ENCODE data around the gene PIK3R2. TPM values are rescaled to one million over a fixed set of nuclear protein-coding genes. Genes with fewer than 3 reads are reported as not detected.

The PIK3R2 gene
- total RNA-seq, 4 donors from 2014 or later, result 12.2 to 38.1 (median 15.7) TPM

DNA sequence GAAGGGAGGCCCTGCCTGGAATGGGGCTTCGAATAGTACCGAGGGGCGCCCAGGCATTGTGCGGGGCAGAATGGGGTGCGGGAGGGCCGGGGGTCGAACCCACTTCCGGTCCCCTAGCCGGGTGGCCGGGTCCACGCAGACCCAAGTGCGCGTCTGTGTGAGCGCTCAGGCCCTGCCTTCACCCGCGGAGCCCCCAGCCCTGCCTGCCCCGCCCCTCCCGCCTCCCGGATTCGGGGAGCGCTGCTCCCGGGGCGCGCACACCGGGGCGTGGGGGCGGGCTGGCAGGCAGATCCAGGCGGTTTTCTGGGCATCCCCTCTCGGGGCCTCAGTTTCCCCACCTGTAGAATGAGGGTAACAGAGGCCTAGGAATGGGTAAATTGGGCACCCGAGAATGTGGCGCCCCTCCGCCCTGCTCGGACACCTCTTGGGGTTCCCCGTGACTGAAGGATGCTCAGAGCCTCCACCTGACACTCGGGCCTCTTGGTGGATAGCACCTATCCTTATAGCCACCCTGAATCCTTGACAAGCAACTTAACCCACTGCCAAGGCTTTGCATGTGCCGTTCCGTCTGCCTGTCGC is 682 bp downstream of the PIK3R2 start:
- Histone ChIP-seq H3K9me3 (no peaks in the 10 kb centered on the region), H3K27ac (peak overlapping the region; percentile 88 to 95 (median 92)), H3K4me1 (peaks cover 0 to 61% (median 37%) of the 10 kb centered on the region in 4 donors), H3K4me3 (peak overlapping the region; percentile 66 to 92 (median 76)), H3K36me3 (peaks cover 0 to 28% (median 0%) of the 10 kb centered on the region in 3 donors), H3K27me3 (no peaks in the 10 kb centered on the region)
- TF ChIP-seq, protein P1, sequence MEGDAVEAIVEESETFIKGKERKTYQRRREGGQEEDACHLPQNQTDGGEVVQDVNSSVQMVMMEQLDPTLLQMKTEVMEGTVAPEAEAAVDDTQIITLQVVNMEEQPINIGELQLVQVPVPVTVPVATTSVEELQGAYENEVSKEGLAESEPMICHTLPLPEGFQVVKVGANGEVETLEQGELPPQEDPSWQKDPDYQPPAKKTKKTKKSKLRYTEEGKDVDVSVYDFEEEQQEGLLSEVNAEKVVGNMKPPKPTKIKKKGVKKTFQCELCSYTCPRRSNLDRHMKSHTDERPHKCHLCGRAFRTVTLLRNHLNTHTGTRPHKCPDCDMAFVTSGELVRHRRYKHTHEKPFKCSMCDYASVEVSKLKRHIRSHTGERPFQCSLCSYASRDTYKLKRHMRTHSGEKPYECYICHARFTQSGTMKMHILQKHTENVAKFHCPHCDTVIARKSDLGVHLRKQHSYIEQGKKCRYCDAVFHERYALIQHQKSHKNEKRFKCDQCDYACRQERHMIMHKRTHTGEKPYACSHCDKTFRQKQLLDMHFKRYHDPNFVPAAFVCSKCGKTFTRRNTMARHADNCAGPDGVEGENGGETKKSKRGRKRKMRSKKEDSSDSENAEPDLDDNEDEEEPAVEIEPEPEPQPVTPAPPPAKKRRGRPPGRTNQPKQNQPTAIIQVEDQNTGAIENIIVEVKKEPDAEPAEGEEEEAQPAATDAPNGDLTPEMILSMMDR (IDR thresholded peaks at IDR 0.05), result no peak
- TF ChIP-seq EP300 (IDR thresholded peaks at IDR 0.05) (no peak), POLR2A (IDR thresholded peaks at IDR 0.05) (no peak)
- no peak for DNase-seq (ENCODE audit: low spot score in 2 of 2)
- 0 to 3% methylated on average over 18 to 27 of the region's 38 CpGs for WGBS, 2 donors

DNA sequence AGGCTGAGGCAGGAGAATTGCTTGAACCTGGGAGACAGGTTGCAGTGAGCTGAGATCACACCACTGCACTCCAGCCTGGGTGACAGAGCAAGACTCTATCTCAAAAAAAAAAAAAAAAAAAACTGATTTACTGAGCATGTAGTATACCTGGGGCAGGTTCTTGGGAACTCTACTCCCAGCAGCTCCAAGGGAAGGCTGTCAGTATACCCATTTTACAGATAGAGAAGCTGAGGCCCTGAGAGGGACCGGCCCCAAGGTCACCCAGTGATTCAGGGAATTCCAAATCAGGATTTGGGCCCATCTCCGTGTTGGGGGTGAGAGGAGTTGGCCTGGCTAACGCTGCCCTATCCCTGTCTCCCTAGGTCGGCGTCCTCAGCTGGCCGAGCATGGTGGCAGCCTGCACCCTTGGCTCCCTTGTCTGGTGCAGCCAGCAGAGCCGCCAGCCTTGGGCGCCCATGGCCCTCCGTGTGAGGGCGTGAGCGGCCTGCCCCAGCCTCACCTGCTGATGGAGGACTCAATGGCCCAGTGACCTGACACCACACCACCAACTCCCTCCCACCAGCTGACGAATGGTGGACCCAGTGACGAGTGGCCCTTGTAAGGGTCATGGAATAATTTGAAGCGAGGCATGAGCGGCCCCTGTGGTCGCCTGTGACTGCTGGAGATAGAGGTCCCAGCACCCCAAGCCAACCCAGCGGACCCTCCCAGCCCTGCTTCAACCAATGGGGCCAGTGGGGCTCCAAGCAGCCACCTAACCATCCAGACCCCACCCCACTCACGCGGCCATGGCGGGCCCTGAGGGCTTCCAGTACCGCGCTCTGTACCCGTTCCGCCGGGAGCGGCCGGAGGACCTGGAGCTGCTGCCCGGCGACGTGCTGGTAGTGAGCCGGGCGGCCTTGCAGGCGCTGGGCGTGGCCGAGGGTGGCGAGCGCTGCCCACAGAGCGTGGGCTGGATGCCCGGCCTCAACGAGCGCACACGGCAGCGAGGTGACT is 2.4 kb downstream of the PIK3R2 start:
- no peak for DNase-seq (ENCODE audit: low spot score in 2 of 2)
- H3K27me3 ChIP-seq, result no peaks in the 10 kb centered on the region
- H3K4me1 ChIP-seq, result peaks cover 0 to 58% (median 38%) of the 10 kb centered on the region in 4 donors
- no peaks in the 10 kb centered on the region for H3K9me3 ChIP-seq
- 94 to 95% methylated on average over 29 to 35 of the region's 43 CpGs for WGBS, 2 donors
- peaks cover 0 to 16% (median 0%) of the 10 kb centered on the region in 3 donors for H3K36me3 ChIP-seq
- no peak overlapping the region for H3K4me3 ChIP-seq
- TF ChIP-seq, protein P1 (IDR thresholded peaks at IDR 0.05), result no peak
- TF ChIP-seq POLR2A (IDR thresholded peaks at IDR 0.05), result no peak
- no peak for TF ChIP-seq EP300 (IDR thresholded peaks at IDR 0.05)
- H3K27ac ChIP-seq, result peak overlapping the region in 3 of 4 donors; percentile 56 to 90 (median 86)

DNA sequence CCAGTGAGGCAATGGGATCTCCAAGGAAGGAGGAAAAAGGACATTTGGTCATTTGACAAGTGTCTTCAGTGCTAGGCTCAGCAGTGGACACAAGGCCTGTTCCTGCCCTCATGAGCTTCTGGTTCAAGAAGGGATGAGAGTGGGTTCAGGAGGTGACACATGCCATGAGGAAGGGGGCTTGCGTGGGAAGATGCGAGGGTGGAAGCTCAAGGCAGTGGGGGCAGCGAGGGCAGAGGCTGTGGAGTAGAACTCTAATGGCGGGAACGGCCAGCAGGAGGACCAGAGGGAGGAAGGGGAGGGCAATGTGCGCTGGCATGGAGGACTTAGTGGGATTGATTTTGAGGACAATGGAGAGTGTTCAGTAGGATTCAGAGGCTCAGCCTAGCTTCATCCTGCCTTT is 3.3 kb downstream of the PIK3R2 start:
- Histone ChIP-seq H3K9me3 (no peaks in the 10 kb centered on the region), H3K4me3 (no peak overlapping the region), H3K4me1 (peaks cover 0 to 64% (median 45%) of the 10 kb centered on the region in 4 donors), H3K36me3 (peaks cover 0 to 16% (median 0%) of the 10 kb centered on the region in 3 donors), H3K27me3 (no peaks in the 10 kb centered on the region), H3K27ac (peak overlapping the region; percentile 56 to 90 (median 74))
- TF ChIP-seq POLR2A (IDR thresholded peaks at IDR 0.05) (no peak), EP300 (IDR thresholded peaks at IDR 0.05) (no peak)
- TF ChIP-seq, protein P1 (IDR thresholded peaks at IDR 0.05), result no peak
- DNase-seq (ENCODE audit: low spot score in 2 of 2), result no peak
- WGBS, 2 donors, result 71 to 78% methylated on average over 6 of the region's 6 CpGs

DNA sequence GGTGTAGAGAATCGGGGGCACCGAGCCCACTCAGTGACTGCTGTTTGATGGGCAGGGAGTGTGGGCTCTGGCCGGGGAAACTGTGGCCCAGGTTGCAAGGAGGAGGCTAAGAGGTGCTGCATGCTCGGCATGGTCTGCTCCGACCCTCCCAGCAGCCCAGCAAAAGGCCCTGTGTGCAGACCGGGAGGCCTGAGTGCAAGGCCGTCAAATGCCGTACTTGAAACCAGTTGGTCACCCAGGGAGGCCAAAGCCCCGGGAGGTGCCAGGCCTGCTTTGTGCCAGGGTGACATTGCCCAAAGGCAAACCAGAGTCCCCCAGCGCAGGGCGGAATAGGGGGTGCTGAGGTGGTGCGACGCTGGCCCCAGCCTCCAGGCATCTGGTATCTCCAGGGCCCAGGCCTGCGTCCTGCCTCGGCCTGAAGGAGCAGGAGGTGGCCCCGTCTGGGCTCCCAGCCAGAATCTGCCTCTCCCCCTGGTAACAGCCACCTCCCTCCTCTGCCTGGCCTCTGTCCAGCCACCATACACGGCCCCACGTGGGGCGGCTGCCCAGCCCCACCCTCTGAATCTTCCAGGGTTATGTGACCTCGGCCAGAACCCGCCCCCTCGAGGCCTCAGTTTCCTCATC is 4.0 kb downstream of the PIK3R2 start:
- H3K4me3 ChIP-seq, result no peak overlapping the region
- no peaks in the 10 kb centered on the region for H3K27me3 ChIP-seq
- peak; percentile 55 to 74 for DNase-seq (ENCODE audit: low spot score in 2 of 2)
- TF ChIP-seq, protein P1 (IDR thresholded peaks at IDR 0.05), result no peak
- TF ChIP-seq EP300 (IDR thresholded peaks at IDR 0.05) (peak in 1 of 2 donors; percentile 20), POLR2A (IDR thresholded peaks at IDR 0.05) (peak in 1 of 2 donors; percentile 27)
- 26 to 33% methylated on average over 14 to 20 of the region's 22 CpGs for WGBS, 2 donors
- peaks cover 0 to 63% (median 43%) of the 10 kb centered on the region in 4 donors for H3K4me1 ChIP-seq
- H3K27ac ChIP-seq, result peak overlapping the region; percentile 56 to 90 (median 74)
- peaks cover 0 to 18% (median 0%) of the 10 kb centered on the region in 3 donors for H3K36me3 ChIP-seq
- H3K9me3 ChIP-seq, result no peaks in the 10 kb centered on the region
